Ishikawa (cell line): ENCODE results near the gene KCNJ1.

Source experiments
- CEBPB ChIP-seq: IDR thresholded peaks from 2 replicates; pipeline ENCODE4 v1.6.1; 2012
- CREB1 ChIP-seq: IDR thresholded peaks from 2 replicates; pipeline ENCODE4 v1.6.1; 2012; ENCODE audit warnings: low read depth
- EGR1 ChIP-seq: IDR thresholded peaks from 2 replicates; pipeline ENCODE4 v1.6.1; 2012
- EP300 ChIP-seq: IDR thresholded peaks from 2 replicates; pipeline ENCODE4 v1.6.1; 2012; ENCODE audit warnings: borderline replicate concordance
- FOXM1 ChIP-seq: IDR thresholded peaks from 2 replicates; pipeline ENCODE4 v1.6.1; 2012; ENCODE audit warnings: low read depth, borderline replicate concordance
- MAX ChIP-seq: IDR thresholded peaks from 2 replicates; pipeline ENCODE4 v1.6.1; 2012
- NFIC ChIP-seq: IDR thresholded peaks from 2 replicates; pipeline ENCODE4 v1.6.1; 2012
- RAD21 ChIP-seq: IDR thresholded peaks from 2 replicates; pipeline ENCODE4 v1.6.1; 2012; ENCODE audit warnings: low read depth
- TAF1 ChIP-seq: IDR thresholded peaks from 2 replicates; pipeline ENCODE4 v1.6.1; 2012; ENCODE audit warnings: low read depth, mild to moderate bottlenecking
- TCF12 ChIP-seq: IDR thresholded peaks from 2 replicates; pipeline ENCODE4 v1.6.1; 2012; ENCODE audit warnings: low read depth
- TEAD4 ChIP-seq: IDR thresholded peaks from 2 replicates; pipeline ENCODE4 v1.6.1; 2012
- YY1 ChIP-seq: IDR thresholded peaks from 2 replicates; pipeline ENCODE4 v1.6.1; 2012; ENCODE audit warnings: low read depth
- ZBTB7A ChIP-seq: IDR thresholded peaks from 2 replicates; pipeline ENCODE4 v1.6.1; 2012; ENCODE audit warnings: low read depth
- TF ChIP-seq, protein P1 (sequence below): IDR thresholded peaks from 2 replicates; pipeline ENCODE4 v1.6.1; 2012
- TF ChIP-seq, protein P2 (sequence below): IDR thresholded peaks from 2 replicates; pipeline ENCODE4 v1.6.1; 2012; ENCODE audit warnings: low read depth, mild to moderate bottlenecking

Gene KCNJ1

GRCh38 chr11:128881221-128881620 is 14.1 kb upstream of the KCNJ1 start:
- no peak for TF ChIP-seq CEBPB
- TF ChIP-seq, protein P1, sequence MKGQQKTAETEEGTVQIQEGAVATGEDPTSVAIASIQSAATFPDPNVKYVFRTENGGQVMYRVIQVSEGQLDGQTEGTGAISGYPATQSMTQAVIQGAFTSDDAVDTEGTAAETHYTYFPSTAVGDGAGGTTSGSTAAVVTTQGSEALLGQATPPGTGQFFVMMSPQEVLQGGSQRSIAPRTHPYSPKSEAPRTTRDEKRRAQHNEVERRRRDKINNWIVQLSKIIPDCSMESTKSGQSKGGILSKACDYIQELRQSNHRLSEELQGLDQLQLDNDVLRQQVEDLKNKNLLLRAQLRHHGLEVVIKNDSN, result no peak
- no peak for TF ChIP-seq ZBTB7A
- no peak for TF ChIP-seq NFIC
- TF ChIP-seq RAD21, result no peak
- no peak for TF ChIP-seq YY1
- no peak for TF ChIP-seq CREB1
- no peak for TF ChIP-seq MAX
- no peak for TF ChIP-seq TEAD4
- TF ChIP-seq EGR1, result no peak
- no peak for TF ChIP-seq TAF1
- TF ChIP-seq, protein P2, sequence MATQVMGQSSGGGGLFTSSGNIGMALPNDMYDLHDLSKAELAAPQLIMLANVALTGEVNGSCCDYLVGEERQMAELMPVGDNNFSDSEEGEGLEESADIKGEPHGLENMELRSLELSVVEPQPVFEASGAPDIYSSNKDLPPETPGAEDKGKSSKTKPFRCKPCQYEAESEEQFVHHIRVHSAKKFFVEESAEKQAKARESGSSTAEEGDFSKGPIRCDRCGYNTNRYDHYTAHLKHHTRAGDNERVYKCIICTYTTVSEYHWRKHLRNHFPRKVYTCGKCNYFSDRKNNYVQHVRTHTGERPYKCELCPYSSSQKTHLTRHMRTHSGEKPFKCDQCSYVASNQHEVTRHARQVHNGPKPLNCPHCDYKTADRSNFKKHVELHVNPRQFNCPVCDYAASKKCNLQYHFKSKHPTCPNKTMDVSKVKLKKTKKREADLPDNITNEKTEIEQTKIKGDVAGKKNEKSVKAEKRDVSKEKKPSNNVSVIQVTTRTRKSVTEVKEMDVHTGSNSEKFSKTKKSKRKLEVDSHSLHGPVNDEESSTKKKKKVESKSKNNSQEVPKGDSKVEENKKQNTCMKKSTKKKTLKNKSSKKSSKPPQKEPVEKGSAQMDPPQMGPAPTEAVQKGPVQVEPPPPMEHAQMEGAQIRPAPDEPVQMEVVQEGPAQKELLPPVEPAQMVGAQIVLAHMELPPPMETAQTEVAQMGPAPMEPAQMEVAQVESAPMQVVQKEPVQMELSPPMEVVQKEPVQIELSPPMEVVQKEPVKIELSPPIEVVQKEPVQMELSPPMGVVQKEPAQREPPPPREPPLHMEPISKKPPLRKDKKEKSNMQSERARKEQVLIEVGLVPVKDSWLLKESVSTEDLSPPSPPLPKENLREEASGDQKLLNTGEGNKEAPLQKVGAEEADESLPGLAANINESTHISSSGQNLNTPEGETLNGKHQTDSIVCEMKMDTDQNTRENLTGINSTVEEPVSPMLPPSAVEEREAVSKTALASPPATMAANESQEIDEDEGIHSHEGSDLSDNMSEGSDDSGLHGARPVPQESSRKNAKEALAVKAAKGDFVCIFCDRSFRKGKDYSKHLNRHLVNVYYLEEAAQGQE, result no peak
- TF ChIP-seq TCF12, result no peak
- no peak for TF ChIP-seq FOXM1
- no peak for TF ChIP-seq EP300

- TF ChIP-seq TEAD4 (no peak), FOXM1 (no peak), EP300 (no peak), MAX (no peak), CREB1 (no peak), EGR1 (no peak), YY1 (no peak), CEBPB (no peak), NFIC (no peak), ZBTB7A (no peak), TAF1 (no peak), TCF12 (no peak), RAD21 (no peak)
- TF ChIP-seq, protein P2, result no peak
- TF ChIP-seq, protein P1, result no peak
Measured at GRCh38 chr11:128879817-128880216, 12.7 kb upstream of the KCNJ1 start.

GRCh38 chr11:128878455-128878854 is 11.4 kb upstream of the KCNJ1 start:
- TF ChIP-seq NFIC (no peak), RAD21 (no peak), EGR1 (no peak), YY1 (no peak), TCF12 (no peak), EP300 (no peak), MAX (no peak)
- TF ChIP-seq, protein P2, result no peak

DNA sequence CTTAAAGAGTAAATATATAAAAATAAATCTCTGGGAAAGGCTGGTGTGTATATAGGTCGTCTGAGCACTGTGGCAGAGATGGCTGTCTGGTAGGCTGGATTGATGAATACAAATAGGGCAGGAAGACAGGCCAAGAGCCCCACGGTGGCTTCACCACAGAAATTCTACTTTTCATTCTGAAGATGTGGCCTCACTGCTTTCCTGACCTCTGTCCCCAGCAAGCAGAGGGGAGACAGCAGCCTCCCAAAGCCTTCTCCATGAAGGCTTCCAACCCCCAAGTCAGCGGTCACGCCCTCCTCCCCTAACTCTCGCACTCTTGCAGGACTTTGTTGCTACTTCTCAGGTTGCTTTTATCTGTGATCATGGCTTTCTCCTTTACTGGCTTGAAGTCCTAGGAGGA is 10.6 kb upstream of the KCNJ1 start:
- TF ChIP-seq TEAD4 (no peak), EP300 (no peak), YY1 (no peak), RAD21 (no peak)
- TF ChIP-seq, protein P1, result no peak
